Measurements from ENCODE around the gene SIGLEC11.

DNA sequence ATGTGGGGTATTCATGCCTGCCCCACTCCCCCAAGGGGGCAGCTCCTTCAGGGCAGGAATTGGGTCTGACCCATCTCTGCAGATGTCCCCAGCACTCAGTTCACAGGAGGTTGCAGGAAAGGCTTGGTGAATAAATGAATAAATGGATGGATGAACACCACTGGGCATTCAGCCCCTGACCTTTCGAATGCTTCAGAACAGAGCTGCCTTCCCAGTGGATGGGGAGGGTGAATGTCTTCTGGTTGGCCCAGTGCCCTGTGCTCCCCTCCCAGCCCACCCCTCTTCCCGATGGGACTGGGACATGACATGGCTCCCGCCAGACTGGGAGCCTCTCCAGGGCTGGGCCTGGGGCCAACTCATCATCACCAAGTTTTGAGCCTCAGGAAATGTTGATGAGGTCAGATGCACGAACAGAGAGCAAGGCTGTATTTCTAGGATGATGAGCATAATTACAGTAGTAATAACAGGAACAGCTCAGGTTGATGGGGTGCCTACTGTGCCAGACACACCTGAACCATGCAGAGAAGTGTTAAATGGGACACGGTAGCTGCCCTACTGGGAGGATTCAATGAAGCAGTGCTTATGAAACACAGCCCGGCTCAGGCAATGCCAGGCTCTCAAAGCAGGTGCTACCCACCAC is 38.5 kb upstream of the SIGLEC11 start:
- TF ChIP-seq CTCF (IDR thresholded peaks at IDR 0.05; ENCODE audit: extremely low read depth in 1 of 2, insufficient read depth in 1 of 2, low read depth in 1 of 2, low read length in 2 of 2): no peak
- TF ChIP-seq MAX (IDR thresholded peaks at IDR 0.05; ENCODE audit: insufficient read depth, insufficient read length): no peak
- TF ChIP-seq EZH2 (IDR thresholded peaks at IDR 0.05; ENCODE audit: borderline replicate concordance, low read depth, low read length, severe bottlenecking): no peak
- TF ChIP-seq FOS (IDR thresholded peaks at IDR 0.05; ENCODE audit: borderline replicate concordance, insufficient read depth, low read length): no peak
- no peak for TF ChIP-seq POLR2AphosphoS5 (IDR thresholded peaks at IDR 0.05; ENCODE audit: insufficient read depth, low read depth, low read length)
- TF ChIP-seq POLR2A (IDR thresholded peaks at IDR 0.05; ENCODE audit: low read depth, low read length): no peak
- TF ChIP-seq GATA2 (IDR thresholded peaks at IDR 0.05; ENCODE audit: insufficient read depth, insufficient read length, low read depth, low read length): no peak
- TF ChIP-seq JUN (IDR thresholded peaks at IDR 0.05; ENCODE audit: borderline replicate concordance, insufficient read depth, insufficient read length, low read depth): no peak
- TF ChIP-seq MYC (IDR thresholded peaks at IDR 0.05; ENCODE audit: low read depth, low read length): no peak

Data from endothelial cell of umbilical vein (primary cell).